Panc1 (cell line): ENCODE data around the gene PDE4C. TPM values are rescaled to one million over a fixed set of nuclear protein-coding genes. Genes with fewer than 3 reads are reported as not detected.

Experiments
- ATAC-seq: fragments of 200-7000 bp; cut with Tn5 transposase; 2 replicates; pipeline ENCODE4 v1.9.1; 2020; ENCODE audit warnings: mild to moderate bottlenecking, moderate library complexity
- BruUV-seq: library from RNA; stranded (reverse); fragments of 400-500 nt; replicated peaks from 2 replicates; lab custom pipeline; 2021; lab: Mats Ljungman, UMichigan
- CTCF ChIA-PET: fragments of 300-600 bp; sonication (Branson Sonifier 250); formaldehyde crosslinking; loops from one replicate; lab custom pipeline; 2022; ENCODE audit warnings: antibody characterized with exemption; lab: Charles Lee
- POLR2A ChIA-PET: fragments of 300-600 bp; sonication (Branson Sonifier 250); formaldehyde crosslinking; loops from one replicate; lab custom pipeline; 2022; ENCODE audit warnings: antibody characterized with exemption; lab: Charles Lee
- DNase-seq: peaks from one replicate; pipeline ENCODE4 v3.0.0-alpha.2; 2010; ENCODE audit warnings: low read depth, low spot score
- H3K27ac ChIP-seq: 2 replicates; pipeline ENCODE4 v1.5.1; 2011; ENCODE audit warnings: mild to moderate bottlenecking, low read length, inconsistent platforms
- H3K27me3 ChIP-seq: fragments of 200-500 bp; sonication (Bioruptor generic); 2 replicates; pipeline ENCODE4 v1.6.0; 2014; ENCODE audit warnings: low read length, inconsistent platforms; ENCODE audit not compliant: control insufficient read depth, insufficient read depth
- H3K36me3 ChIP-seq: fragments of 200-500 bp; sonication (Bioruptor generic); 2 replicates; pipeline ENCODE4 v1.5.1; 2014; ENCODE audit warnings: inconsistent platforms, mild to moderate bottlenecking, low read length, moderate library complexity; ENCODE audit not compliant: control insufficient read depth, insufficient read depth
- H3K4me1 ChIP-seq: 2 replicates; pipeline ENCODE4 v1.5.1; 2011; ENCODE audit warnings: inconsistent platforms, mild to moderate bottlenecking, low read length, moderate library complexity; ENCODE audit not compliant: control insufficient read depth, insufficient read depth
- H3K4me3 ChIP-seq, 2 experiments: 2 replicates each; pipeline ENCODE4 v1.5.1; 2011 to 2012; ENCODE audit warnings: low read depth in 2 of 2, low read length in 2 of 2, mild to moderate bottlenecking in 2 of 2, inconsistent platforms in 1 of 2, moderate library complexity in 1 of 2
- H3K9me3 ChIP-seq: fragments of 200-500 bp; sonication (Bioruptor generic); 2 replicates; pipeline ENCODE4 v1.5.1; 2014; ENCODE audit warnings: low read depth, mild to moderate bottlenecking, inconsistent platforms, low read length, moderate library complexity; ENCODE audit not compliant: control insufficient read depth, insufficient read depth
- CTCF ChIP-seq: fragments of 450-650 bp; IDR thresholded peaks from 2 replicates; pipeline ENCODE4 v1.5.1; 2017; ENCODE audit warnings: mild to moderate bottlenecking
- POLR2AphosphoS5 ChIP-seq: IDR thresholded peaks from 2 replicates; pipeline ENCODE4 v1.6.1; 2012; ENCODE audit warnings: mild to moderate bottlenecking, low read depth, low read length, moderate library complexity
- REST ChIP-seq, 2 experiments: IDR thresholded peaks; 2 replicates each; pipeline ENCODE4 v1.6.1; 2011 to 2012; ENCODE audit warnings: low read depth in 2 of 2, control low read depth in 1 of 2, low read length in 1 of 2, mild to moderate bottlenecking in 1 of 2, moderate library complexity in 1 of 2; ENCODE audit not compliant: insufficient read depth in 1 of 2
- SIN3A ChIP-seq: IDR thresholded peaks from 2 replicates; pipeline ENCODE4 v1.6.1; 2012; ENCODE audit warnings: low read depth, mild to moderate bottlenecking, low read length, moderate library complexity, borderline replicate concordance; ENCODE audit not compliant: insufficient read depth
- TCF7L2 ChIP-seq: IDR thresholded peaks from 2 replicates; pipeline ENCODE4 v1.6.1; 2011; ENCODE audit warnings: mild to moderate bottlenecking, low read depth, low read length, inconsistent platforms
- in situ Hi-C: cut with HindIII; loops from 2 replicates; pipeline ENCODE4 v1.10.0; 2016; ENCODE audit warnings: low sequenced_read_pairs, low pct_unique_long_range_greater_than_20kb
- intact Hi-C: fragments of 100-400 bp; cut with micrococcal nuclease; formaldehyde crosslinking; loops from one replicate; pipeline ENCODE4 v1.10.0; 2022; ENCODE audit not compliant: unreplicated experiment
- total RNA-seq: library from RNA; stranded (reverse); gene quantifications from one replicate; pipeline ENCODE4 v1.2.1, GENCODE V29; 2021; ENCODE audit not compliant: unreplicated experiment

The PDE4C gene
- total RNA-seq, 1 experiment from 2014 or later: 0.98 TPM

GRCh38 chr19:18179957-18180356, 46.3 kb downstream of the PDE4C start:
- Histone ChIP-seq H3K36me3 (no peaks in the 10 kb centered on the region), H3K4me3 (no peak overlapping the region), H3K27me3 (no peaks in the 10 kb centered on the region), H3K9me3 (no peaks in the 10 kb centered on the region), H3K4me1 (no peaks in the 10 kb centered on the region), H3K27ac (no peak overlapping the region)
- ATAC-seq: no peak
- ChIA-PET POLR2A (interaction anchor here (0.6 to 0.7 kb wide), 2 partner anchors 13 to 100 kb away, joined by 3 read pairs; partner anchors contain the start of gene MPV17L2), CTCF (no interaction called here)
- no peak for DNase-seq
- intact Hi-C loops (no loop called here), in situ Hi-C loops (no loop called here)
- no TSS peak for BruUV-seq
- TF ChIP-seq CTCF (no peak), SIN3A (no peak), TCF7L2 (no peak), REST (IDR thresholded peaks at IDR 0.05; ENCODE audit: insufficient read depth in 1 of 2, low read depth in 2 of 2, low read length in 1 of 2) (no peak), POLR2AphosphoS5 (no peak)

GRCh38 chr19:18176367-18177310, 49.6 kb downstream of the PDE4C start:
- no peak for ATAC-seq
- no TSS peak for BruUV-seq
- in situ Hi-C loops (no loop called here), intact Hi-C loops (no loop called here)
- no peaks in the 10 kb centered on the region for H3K9me3 ChIP-seq
- no peaks in the 10 kb centered on the region for H3K36me3 ChIP-seq
- H3K4me3 ChIP-seq: no peak overlapping the region
- H3K27me3 ChIP-seq: no peaks in the 10 kb centered on the region
- H3K27ac ChIP-seq: no peak overlapping the region
- ChIA-PET CTCF (interaction anchor here (0.7 kb wide), 1 partner anchor 37 kb away, joined by 5 read pairs; no protein-coding TSS in a partner anchor), POLR2A (no interaction called here)
- DNase-seq: no peak
- H3K4me1 ChIP-seq: peaks cover 6% of the 10 kb centered on the region; the same call in 1 of the 2 replicates
- TF ChIP-seq POLR2AphosphoS5 (no peak), CTCF (no peak), TCF7L2 (no peak), REST (IDR thresholded peaks at IDR 0.05; ENCODE audit: insufficient read depth in 1 of 2, low read depth in 2 of 2, low read length in 1 of 2) (no peak), SIN3A (no peak)
